ENCODE measurements around the gene ACKR3. TPM values are rescaled to one million over a fixed set of nuclear protein-coding genes. Genes with fewer than 3 reads are reported as not detected.

ACKR3 gene
- total RNA-seq, 1 experiment from 2014 or later, result 3.9 TPM

- H3K9me3 Mint-ChIP-seq (ENCODE audit: unreplicated experiment), result no peaks in the 10 kb centered on the region
- intact Hi-C loops (cut with micrococcal nuclease; ENCODE audit: unreplicated experiment), result no loop called here
- ChIA-PET POLR2A (no interaction called here), CTCF (no interaction called here)
- H3K36me3 Mint-ChIP-seq (ENCODE audit: insufficient read depth, unreplicated experiment), result no peaks in the 10 kb centered on the region
- H3K27ac Mint-ChIP-seq (ENCODE audit: unreplicated experiment), result no peak overlapping the region
- H3K4me3 Mint-ChIP-seq (ENCODE audit: unreplicated experiment), result no peak overlapping the region
- no TSS peak for BruUV-seq (replicated peaks)
- no peaks in the 10 kb centered on the region for H3K4me1 Mint-ChIP-seq (ENCODE audit: low read depth, unreplicated experiment)
- Histone ChIP-seq H3K9me3 (no peaks in the 10 kb centered on the region), H3K4me1 (peaks cover 3% of the 10 kb centered on the region; the same call in 1 of the 2 replicates), H3K36me3 (ENCODE audit: control insufficient read depth, insufficient read depth, low read length) (no peaks in the 10 kb centered on the region), H3K27me3 (replicated peaks; ENCODE audit: control insufficient read depth, insufficient read depth, low read length) (no peaks in the 10 kb centered on the region), H3K4me3 (ENCODE audit: low read depth, low read length) (no peak overlapping the region)
- no peak for TF ChIP-seq CTCF (IDR thresholded peaks at IDR 0.05; ENCODE audit: insufficient read depth in 1 of 2, low read depth in 1 of 2, low read length in 1 of 2, severe bottlenecking in 1 of 2, unreplicated experiment in 1 of 2)
- DNase-seq, result no peak
- no peaks in the 10 kb centered on the region for H3K27me3 Mint-ChIP-seq (ENCODE audit: insufficient read depth, unreplicated experiment)
Observed at GRCh38 chr2:236577481-236578410, 8.1 kb downstream of the ACKR3 start.

GRCh38 chr2:236578411-236578846 lies 8.8 kb downstream of the ACKR3 start:
- H3K4me3 ChIP-seq (ENCODE audit: low read depth, low read length), result no peak overlapping the region
- Mint-ChIP-seq H3K4me3 (ENCODE audit: unreplicated experiment) (no peak overlapping the region), H3K27ac (ENCODE audit: unreplicated experiment) (no peak overlapping the region), H3K4me1 (ENCODE audit: low read depth, unreplicated experiment) (no peaks in the 10 kb centered on the region), H3K27me3 (ENCODE audit: insufficient read depth, unreplicated experiment) (no peaks in the 10 kb centered on the region), H3K9me3 (ENCODE audit: unreplicated experiment) (no peaks in the 10 kb centered on the region), H3K36me3 (ENCODE audit: insufficient read depth, unreplicated experiment) (no peaks in the 10 kb centered on the region)
- H3K9me3 ChIP-seq, result no peaks in the 10 kb centered on the region
- ChIA-PET POLR2A (no interaction called here), CTCF (no interaction called here)
- BruUV-seq (replicated peaks), result no TSS peak
- intact Hi-C loops (cut with micrococcal nuclease; ENCODE audit: unreplicated experiment), result no loop called here
- TF ChIP-seq CTCF (IDR thresholded peaks at IDR 0.05; ENCODE audit: insufficient read depth in 1 of 2, low read depth in 1 of 2, low read length in 1 of 2, severe bottlenecking in 1 of 2, unreplicated experiment in 1 of 2), result no peak
- no peaks in the 10 kb centered on the region for H3K27me3 ChIP-seq (replicated peaks; ENCODE audit: control insufficient read depth, insufficient read depth, low read length)
- DNase-seq, result no peak
- no peaks in the 10 kb centered on the region for H3K36me3 ChIP-seq (ENCODE audit: control insufficient read depth, insufficient read depth, low read length)
- H3K4me1 ChIP-seq, result peaks cover 3% of the 10 kb centered on the region; the same call in 1 of the 2 replicates

- no peak overlapping the region for H3K27ac Mint-ChIP-seq (ENCODE audit: unreplicated experiment)
- Histone ChIP-seq H3K9me3 (no peaks in the 10 kb centered on the region), H3K4me3 (ENCODE audit: low read depth, low read length) (no peak overlapping the region), H3K4me1 (peaks cover 3% of the 10 kb centered on the region; the same call in 1 of the 2 replicates), H3K27me3 (replicated peaks; ENCODE audit: control insufficient read depth, insufficient read depth, low read length) (no peaks in the 10 kb centered on the region), H3K36me3 (ENCODE audit: control insufficient read depth, insufficient read depth, low read length) (no peaks in the 10 kb centered on the region)
- intact Hi-C loops (cut with micrococcal nuclease; ENCODE audit: unreplicated experiment), result no loop called here
- DNase-seq, result peak in 1 of 2 experiments; percentile 4
- TF ChIP-seq CTCF (IDR thresholded peaks at IDR 0.05; ENCODE audit: insufficient read depth in 1 of 2, low read depth in 1 of 2, low read length in 1 of 2, severe bottlenecking in 1 of 2, unreplicated experiment in 1 of 2), result no peak
- BruUV-seq (replicated peaks), result no TSS peak
- no peaks in the 10 kb centered on the region for H3K36me3 Mint-ChIP-seq (ENCODE audit: insufficient read depth, unreplicated experiment)
- H3K9me3 Mint-ChIP-seq (ENCODE audit: unreplicated experiment), result no peaks in the 10 kb centered on the region
- CTCF ChIA-PET, result no interaction called here
- no peaks in the 10 kb centered on the region for H3K27me3 Mint-ChIP-seq (ENCODE audit: insufficient read depth, unreplicated experiment)
- H3K4me3 Mint-ChIP-seq (ENCODE audit: unreplicated experiment), result no peak overlapping the region
- POLR2A ChIA-PET, result no interaction called here
- no peaks in the 10 kb centered on the region for H3K4me1 Mint-ChIP-seq (ENCODE audit: low read depth, unreplicated experiment)
Observed at GRCh38 chr2:236579048-236579745, 9.6 kb downstream of the ACKR3 start.

Measured in Caco-2 (cell line).